Measurements from ENCODE around the gene ANKRD55. TPM values are rescaled to one million over a fixed set of nuclear protein-coding genes. Genes with fewer than 3 reads are reported as not detected.

The ANKRD55 gene
- total RNA-seq, 1 donor from 2014 or later: not detected

DNA sequence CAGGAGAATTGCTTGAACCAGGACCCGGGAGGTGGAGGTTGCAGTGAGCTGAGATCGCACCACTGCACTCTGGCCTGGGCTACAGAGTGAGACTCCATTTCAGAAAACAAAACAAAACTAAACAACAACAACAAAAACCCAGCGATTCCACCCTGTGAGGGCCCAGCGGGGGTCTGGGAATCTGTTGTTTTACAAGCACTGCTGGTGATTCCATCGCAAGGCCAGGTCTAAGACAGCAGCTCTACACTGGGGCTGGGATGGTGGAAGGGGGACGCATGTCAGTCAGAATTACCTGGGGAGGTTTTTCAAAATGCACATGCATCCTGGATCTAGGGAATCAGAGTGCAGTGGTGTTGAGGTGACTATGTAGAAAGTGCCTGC lies 90.9 kb downstream of the ANKRD55 start:
- TF ChIP-seq, protein P1, sequence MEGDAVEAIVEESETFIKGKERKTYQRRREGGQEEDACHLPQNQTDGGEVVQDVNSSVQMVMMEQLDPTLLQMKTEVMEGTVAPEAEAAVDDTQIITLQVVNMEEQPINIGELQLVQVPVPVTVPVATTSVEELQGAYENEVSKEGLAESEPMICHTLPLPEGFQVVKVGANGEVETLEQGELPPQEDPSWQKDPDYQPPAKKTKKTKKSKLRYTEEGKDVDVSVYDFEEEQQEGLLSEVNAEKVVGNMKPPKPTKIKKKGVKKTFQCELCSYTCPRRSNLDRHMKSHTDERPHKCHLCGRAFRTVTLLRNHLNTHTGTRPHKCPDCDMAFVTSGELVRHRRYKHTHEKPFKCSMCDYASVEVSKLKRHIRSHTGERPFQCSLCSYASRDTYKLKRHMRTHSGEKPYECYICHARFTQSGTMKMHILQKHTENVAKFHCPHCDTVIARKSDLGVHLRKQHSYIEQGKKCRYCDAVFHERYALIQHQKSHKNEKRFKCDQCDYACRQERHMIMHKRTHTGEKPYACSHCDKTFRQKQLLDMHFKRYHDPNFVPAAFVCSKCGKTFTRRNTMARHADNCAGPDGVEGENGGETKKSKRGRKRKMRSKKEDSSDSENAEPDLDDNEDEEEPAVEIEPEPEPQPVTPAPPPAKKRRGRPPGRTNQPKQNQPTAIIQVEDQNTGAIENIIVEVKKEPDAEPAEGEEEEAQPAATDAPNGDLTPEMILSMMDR (conservative IDR thresholded peaks at IDR 0.05): no peak
- no peak overlapping the region for H3K4me3 Mint-ChIP-seq
- peaks cover 3% of the 10 kb centered on the region for H3K27me3 Mint-ChIP-seq
- H3K36me3 Mint-ChIP-seq: no peaks in the 10 kb centered on the region
- DNase-seq (ENCODE audit: extremely low spot score, unreplicated experiment): no peak
- H3K4me1 Mint-ChIP-seq (ENCODE audit: unreplicated experiment): peaks cover 15% of the 10 kb centered on the region
- H3K9me3 Mint-ChIP-seq: peaks cover 6% of the 10 kb centered on the region
- H3K27ac Mint-ChIP-seq: no peak overlapping the region

DNA sequence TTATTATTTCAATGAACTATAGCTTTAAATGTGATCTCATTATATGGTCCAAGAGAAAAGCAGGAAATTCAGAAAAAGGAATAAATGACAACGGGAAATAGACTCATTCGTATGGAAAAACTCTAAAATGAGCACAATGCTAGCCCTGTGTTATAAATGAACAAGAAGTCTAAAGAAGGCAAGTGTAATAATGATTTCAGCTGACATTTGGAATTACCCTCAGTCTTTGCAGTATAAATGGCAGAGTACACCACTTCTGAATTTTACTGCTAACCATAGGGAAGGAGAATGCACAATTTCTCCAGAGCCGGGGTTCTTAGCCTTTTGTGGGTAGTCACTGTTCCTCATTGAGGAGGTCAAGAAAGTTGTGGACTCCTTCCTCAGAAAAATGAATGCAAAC lies 93.1 kb downstream of the ANKRD55 start:
- H3K27me3 Mint-ChIP-seq: peaks cover 3% of the 10 kb centered on the region

DNA sequence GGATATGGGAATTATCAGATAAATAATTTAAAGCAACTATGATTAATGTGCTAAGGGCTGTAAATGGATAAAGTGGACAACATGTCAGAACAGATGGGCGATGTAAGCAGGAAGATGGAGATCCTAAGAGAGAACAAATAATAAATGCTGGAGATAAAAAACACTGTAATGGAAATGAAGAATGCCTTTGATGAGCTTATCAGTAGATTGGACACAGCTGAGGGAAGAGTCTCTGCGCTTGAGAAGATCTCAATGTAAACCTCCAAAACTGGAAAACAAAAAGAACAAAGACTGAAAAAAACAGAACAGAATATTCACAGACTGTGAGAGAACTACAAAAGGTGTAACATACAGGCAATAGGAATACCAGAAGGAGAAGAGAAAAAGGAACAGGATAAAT lies 102.5 kb downstream of the ANKRD55 start:
- Mint-ChIP-seq H3K9me3 (peaks cover 9% of the 10 kb centered on the region), H3K4me1 (ENCODE audit: unreplicated experiment) (no peaks in the 10 kb centered on the region), H3K27me3 (no peaks in the 10 kb centered on the region), H3K27ac (no peak overlapping the region), H3K36me3 (no peaks in the 10 kb centered on the region), H3K4me3 (no peak overlapping the region)
- TF ChIP-seq, protein P1 (conservative IDR thresholded peaks at IDR 0.05): no peak
- DNase-seq (ENCODE audit: extremely low spot score, unreplicated experiment): no peak

More for the DNA sequence above, 93.1 kb downstream of the ANKRD55 start:
- Mint-ChIP-seq H3K4me1 (ENCODE audit: unreplicated experiment) (peaks cover 11% of the 10 kb centered on the region), H3K36me3 (no peaks in the 10 kb centered on the region), H3K9me3 (peaks cover 3% of the 10 kb centered on the region), H3K4me3 (no peak overlapping the region), H3K27ac (no peak overlapping the region)
- no peak for DNase-seq (ENCODE audit: extremely low spot score, unreplicated experiment)
- TF ChIP-seq, protein P1 (conservative IDR thresholded peaks at IDR 0.05): no peak

DNA sequence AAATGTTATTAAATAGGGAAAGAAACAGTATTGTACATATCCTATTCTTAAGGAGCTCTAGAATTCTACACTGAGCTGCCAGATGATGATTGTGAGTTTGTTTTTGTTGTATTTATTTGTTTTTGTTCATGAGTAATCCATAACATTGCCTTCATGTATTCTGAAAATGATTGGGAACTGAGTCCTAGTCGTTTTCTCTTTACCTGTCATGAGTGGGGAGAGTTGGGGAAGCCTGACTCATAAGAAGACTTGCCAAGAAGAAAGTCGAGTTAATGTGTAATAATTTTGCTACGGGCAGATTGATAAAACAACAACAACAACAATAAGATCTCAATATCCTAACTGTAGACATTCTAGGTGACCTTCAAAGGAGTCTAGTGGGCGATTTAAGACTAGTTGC lies 103.8 kb downstream of the ANKRD55 start:
- H3K27me3 Mint-ChIP-seq: no peaks in the 10 kb centered on the region
- DNase-seq (ENCODE audit: extremely low spot score, unreplicated experiment): no peak

DNA sequence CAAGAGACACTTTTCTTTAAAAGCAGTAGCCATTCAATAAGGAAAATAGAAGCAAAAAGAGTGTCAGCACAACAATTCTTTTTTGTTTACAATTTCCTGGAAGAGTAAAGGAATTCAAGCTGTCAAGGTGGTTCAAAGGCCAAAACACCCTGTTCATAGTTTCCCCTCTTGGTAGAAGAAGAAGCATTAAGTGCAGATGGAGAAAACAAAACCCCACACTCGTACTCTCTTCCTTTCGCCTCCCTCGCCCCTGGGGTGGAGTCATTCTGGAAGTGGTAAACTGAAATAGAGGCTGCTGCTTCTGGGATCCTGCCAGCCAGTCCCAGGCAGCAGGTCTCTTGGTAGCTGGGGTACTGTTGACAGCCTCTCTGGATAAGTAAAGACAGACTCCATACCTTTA lies 105.0 kb downstream of the ANKRD55 start:
- H3K4me3 Mint-ChIP-seq: no peak overlapping the region
- H3K36me3 Mint-ChIP-seq: no peaks in the 10 kb centered on the region
- H3K9me3 Mint-ChIP-seq: peaks cover 9% of the 10 kb centered on the region
- no peak for DNase-seq (ENCODE audit: extremely low spot score, unreplicated experiment)
- H3K4me1 Mint-ChIP-seq (ENCODE audit: unreplicated experiment): peaks cover 12% of the 10 kb centered on the region
- H3K27me3 Mint-ChIP-seq: no peaks in the 10 kb centered on the region
- H3K27ac Mint-ChIP-seq: no peak overlapping the region
- TF ChIP-seq, protein P1 (conservative IDR thresholded peaks at IDR 0.05): no peak

More for the DNA sequence above, 103.8 kb downstream of the ANKRD55 start:
- H3K4me3 Mint-ChIP-seq: no peak overlapping the region
- no peaks in the 10 kb centered on the region for H3K4me1 Mint-ChIP-seq (ENCODE audit: unreplicated experiment)
- TF ChIP-seq, protein P1 (conservative IDR thresholded peaks at IDR 0.05): no peak
- no peaks in the 10 kb centered on the region for H3K36me3 Mint-ChIP-seq
- no peak overlapping the region for H3K27ac Mint-ChIP-seq
- peaks cover 9% of the 10 kb centered on the region for H3K9me3 Mint-ChIP-seq

Data from type B pancreatic cell (in vitro differentiated cells).